Immature natural killer cell (primary cell): ENCODE results near the gene TNFSF9. TPM values are rescaled to one million over a fixed set of nuclear protein-coding genes. Genes with fewer than 3 reads are reported as not detected.
"Not testable (repeated sequence)": the region's sequence is repeated elsewhere in the genome, so short reads cannot be mapped to it uniquely, and the experiment has no call there.

ENCODE experiments used
- DNase-seq, 3 donors: peaks; one replicate each; pipeline ENCODE4 v3.0.0; 2022; ENCODE audit warnings: mixed read lengths in 1 of 3
- H3K27ac Mint-ChIP-seq, 6 donors: one replicate each; pipeline ENCODE4 v1.8.0; 2020; ENCODE audit warnings: mixed read lengths in 6 of 6, mild to moderate bottlenecking in 5 of 6, inconsistent platforms in 4 of 6, moderate library complexity in 3 of 6
- H3K27me3 Mint-ChIP-seq, 3 donors: one replicate each; pipeline ENCODE4 v1.8.0; 2020 to 2021; ENCODE audit warnings: low read depth in 3 of 3, mild to moderate bottlenecking in 3 of 3, mixed read lengths in 3 of 3, moderate library complexity in 3 of 3, inconsistent platforms in 1 of 3
- H3K36me3 Mint-ChIP-seq, 3 donors: one replicate each; pipeline ENCODE4 v1.8.0; 2020; ENCODE audit warnings: mixed read lengths in 3 of 3, inconsistent platforms in 2 of 3, mild to moderate bottlenecking in 2 of 3
- H3K4me1 Mint-ChIP-seq, 2 donors: one replicate each; pipeline ENCODE4 v1.8.0; 2020; ENCODE audit warnings: inconsistent platforms in 2 of 2, mild to moderate bottlenecking in 2 of 2, mixed read lengths in 2 of 2, moderate library complexity in 1 of 2
- H3K4me3 Mint-ChIP-seq, 5 donors: one replicate each; pipeline ENCODE4 v1.8.0; 2020; ENCODE audit warnings: mild to moderate bottlenecking in 5 of 5, mixed read lengths in 5 of 5, inconsistent platforms in 3 of 5, moderate library complexity in 3 of 5
- H3K9me3 Mint-ChIP-seq, 6 donors: one replicate each; pipeline ENCODE4 v1.8.0; 2020; ENCODE audit warnings: mild to moderate bottlenecking in 6 of 6, mixed read lengths in 6 of 6, inconsistent platforms in 4 of 6, moderate library complexity in 3 of 6
- polyA plus RNA-seq, 3 donors: library from polyadenylated mRNA; unstranded; fragments of 300-500 nt; fragmentation: Illumina TruSeq; gene quantifications; one replicate each; pipeline ENCODE4 v1.2.3, GENCODE V29; 2021

Gene TNFSF9
- polyA plus RNA-seq, 3 donors from 2014 or later, result 1.3 to 16.0 (median 5.9) TPM

- Mint-ChIP-seq H3K4me3 (no peak overlapping the region), H3K9me3 (no peaks in the 10 kb centered on the region), H3K4me1 (peaks cover 0 to 2% of the 10 kb centered on the region in 2 donors), H3K27ac (no peak overlapping the region), H3K36me3 (no peaks in the 10 kb centered on the region), H3K27me3 (peaks cover 0 to 5% (median 1%) of the 10 kb centered on the region in 3 donors)
- DNase-seq, result no peak
Observed at GRCh38 chr19:6577476-6578125, 46.8 kb downstream of the TNFSF9 start.

DNA sequence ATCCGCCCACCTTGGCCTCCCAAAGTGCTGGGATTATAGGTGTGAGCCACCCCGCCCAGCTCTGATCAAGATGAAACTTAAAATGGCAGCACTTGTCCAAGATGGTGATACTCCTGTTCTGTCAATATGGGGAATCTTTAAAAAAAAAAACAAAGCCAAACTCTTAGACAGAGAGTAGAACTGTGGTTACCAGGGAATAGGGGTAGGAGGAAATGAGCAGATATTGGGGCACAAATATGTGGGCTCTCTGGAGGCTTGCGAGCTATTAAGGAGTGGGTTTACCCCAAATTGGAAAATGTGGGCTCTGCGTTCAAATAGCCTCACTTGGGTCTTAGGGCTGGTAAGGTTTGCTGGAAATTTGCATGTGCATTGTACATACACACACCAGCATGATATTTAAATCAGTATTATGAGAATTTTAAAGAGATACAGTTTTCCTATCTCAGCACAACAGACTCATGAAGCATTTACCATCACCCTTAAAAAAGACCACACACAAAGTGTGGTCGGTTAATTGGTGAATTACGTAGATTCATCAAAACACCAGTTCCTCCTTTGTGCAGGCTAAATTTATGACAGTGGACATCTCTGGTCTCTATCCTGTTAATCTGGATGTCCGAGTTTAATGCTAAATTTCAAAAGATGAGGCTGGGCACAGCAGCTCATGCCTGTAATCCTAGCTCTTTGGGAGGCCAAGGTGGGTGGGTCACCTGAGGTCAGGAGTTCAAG, 48.8 kb downstream of the TNFSF9 start:
- no peak overlapping the region for H3K27ac Mint-ChIP-seq
- no peak overlapping the region for H3K4me3 Mint-ChIP-seq
- peaks cover 0 to 2% of the 10 kb centered on the region in 2 donors for H3K4me1 Mint-ChIP-seq
- DNase-seq, result no peak
- H3K36me3 Mint-ChIP-seq, result no peaks in the 10 kb centered on the region
- peaks cover 0 to 2% (median 1%) of the 10 kb centered on the region in 3 donors for H3K27me3 Mint-ChIP-seq
- no peaks in the 10 kb centered on the region for H3K9me3 Mint-ChIP-seq

- no peak overlapping the region for H3K27ac Mint-ChIP-seq
- H3K36me3 Mint-ChIP-seq, result no peaks in the 10 kb centered on the region
- peaks cover 0 to 2% of the 10 kb centered on the region in 2 donors for H3K4me1 Mint-ChIP-seq
- H3K9me3 Mint-ChIP-seq, result no peaks in the 10 kb centered on the region
- H3K4me3 Mint-ChIP-seq, result no peak overlapping the region
- peaks cover 1 to 2% (median 1%) of the 10 kb centered on the region in 3 donors for H3K27me3 Mint-ChIP-seq
- DNase-seq, result no peak
Observed at GRCh38 chr19:6580313-6580712, 49.5 kb downstream of the TNFSF9 start.

DNA sequence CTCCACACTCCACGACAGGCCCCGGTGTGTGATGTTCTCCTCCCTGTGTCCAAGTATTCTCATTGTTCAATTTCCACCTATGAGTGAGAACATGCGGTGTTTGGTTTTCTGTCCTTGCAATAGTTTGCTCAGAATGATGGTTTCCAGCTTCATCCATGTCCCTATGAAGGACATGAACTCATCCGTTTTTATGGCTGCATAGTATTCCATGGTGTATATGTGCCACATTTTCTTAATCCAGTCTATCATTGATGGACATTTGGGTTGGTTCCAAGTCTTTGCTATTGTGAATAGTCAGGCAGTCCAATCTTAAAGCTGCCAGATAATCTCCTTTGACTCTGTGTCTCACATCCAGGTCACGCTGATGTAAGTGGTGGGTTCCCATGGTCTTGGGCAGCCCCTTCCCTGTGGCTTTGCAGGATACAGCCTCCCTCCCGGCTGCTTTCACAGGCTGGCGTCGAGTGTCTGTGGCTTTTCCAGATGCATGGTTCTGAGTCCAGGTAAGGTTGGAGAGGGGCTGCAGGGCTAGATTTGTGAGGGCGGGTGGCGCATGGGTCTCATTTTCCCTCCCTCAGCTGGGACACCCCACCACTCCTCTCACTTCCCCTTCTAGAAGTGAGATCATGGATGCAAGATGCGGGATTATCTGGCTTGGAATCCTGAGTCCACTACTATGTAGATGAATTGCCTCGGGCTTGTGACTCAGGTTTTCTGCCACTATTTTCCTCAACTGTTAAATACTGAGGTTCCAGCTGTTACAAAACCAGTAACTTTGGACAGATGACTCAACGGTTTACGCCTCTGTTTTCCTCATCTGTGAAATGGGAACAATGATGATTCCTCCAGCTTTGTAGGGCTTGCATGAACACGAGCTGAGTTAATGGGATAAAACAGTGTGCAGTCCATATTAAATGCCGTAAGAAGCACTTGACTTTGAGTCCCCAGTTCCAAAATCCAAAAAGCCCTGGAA, 52.0 kb downstream of the TNFSF9 start:
- H3K4me1 Mint-ChIP-seq, result peaks cover 11 to 13% of the 10 kb centered on the region in 2 donors
- H3K27ac Mint-ChIP-seq, DNase-seq, H3K4me3 Mint-ChIP-seq, H3K9me3 Mint-ChIP-seq, H3K36me3 Mint-ChIP-seq: not testable (repeated sequence)
- H3K27me3 Mint-ChIP-seq, result peaks cover 6 to 13% (median 8%) of the 10 kb centered on the region in 3 donors

Other genes starting within 250 kb of the TNFSF9 start
- gene ACER1, start 197.4 kb upstream of the TNFSF9 start, polyA plus RNA-seq, result under 1 TPM in 2 of 3 donors, not detected in 1; 0.54 to 0.63 TPM
- gene CLPP, start 169.5 kb upstream of the TNFSF9 start, polyA plus RNA-seq, result 100 to 1,000 TPM; 102 to 184 (median 119) TPM
- gene ALKBH7, start 158.2 kb upstream of the TNFSF9 start, polyA plus RNA-seq, result 10 to 100 TPM; 47.6 to 96.4 (median 51.4) TPM
- under 1 TPM; 0.28 to 0.73 (median 0.65) TPM for gene PSPN, start 155.1 kb upstream of the TNFSF9 start, polyA plus RNA-seq
- 10 to 100 TPM; 11.0 to 29.8 (median 11.5) TPM for gene GTF2F1, start 137.9 kb upstream of the TNFSF9 start, polyA plus RNA-seq
- 10 to 100 TPM in 1 of 3 donors, 1 to 10 TPM in 2; 3.9 to 15.6 (median 9.8) TPM for gene KHSRP, start 106.2 kb upstream of the TNFSF9 start, polyA plus RNA-seq
- not detected for gene SLC25A41, start 97.3 kb upstream of the TNFSF9 start, polyA plus RNA-seq
- gene SLC25A23, start 71.2 kb upstream of the TNFSF9 start, polyA plus RNA-seq, result 10 to 100 TPM in 1 of 3 donors, 1 to 10 TPM in 1, under 1 TPM in 1; 0.61 to 14.7 (median 4.1) TPM
- under 1 TPM in 1 of 3 donors, not detected in 2; 0.39 TPM for gene CRB3, start 66.8 kb upstream of the TNFSF9 start, polyA plus RNA-seq
- gene DENND1C, start 49.2 kb upstream of the TNFSF9 start, polyA plus RNA-seq, result 100 to 1,000 TPM in 1 of 3 donors, 10 to 100 TPM in 2; 29.0 to 120 (median 32.9) TPM
- 1 to 10 TPM in 2 of 3 donors, under 1 TPM in 1; 0.86 to 3.0 (median 1.3) TPM for gene TUBB4A, start 28.7 kb upstream of the TNFSF9 start, polyA plus RNA-seq
- gene CD70, start 60.1 kb downstream of the TNFSF9 start, polyA plus RNA-seq, result under 1 TPM in 2 of 3 donors, not detected in 1; 0.39 to 0.76 TPM
- gene TNFSF14, start 139.1 kb downstream of the TNFSF9 start, polyA plus RNA-seq, result 10 to 100 TPM in 2 of 3 donors, 1 to 10 TPM in 1; 7.3 to 39.0 (median 11.0) TPM
- under 1 TPM in 2 of 3 donors, not detected in 1; 0.09 to 0.78 TPM for gene C3, start 189.6 kb downstream of the TNFSF9 start, polyA plus RNA-seq
- gene GPR108, start 206.6 kb downstream of the TNFSF9 start, polyA plus RNA-seq, result 100 to 1,000 TPM; 127 to 178 (median 160) TPM
- gene TRIP10, start 208.7 kb downstream of the TNFSF9 start, polyA plus RNA-seq, result 1 to 10 TPM in 1 of 3 donors, under 1 TPM in 1, not detected in 1; 0.86 to 1.5 TPM
- gene SH2D3A, start 236.4 kb downstream of the TNFSF9 start, polyA plus RNA-seq, result 10 to 100 TPM in 1 of 3 donors, 1 to 10 TPM in 2; 7.4 to 13.6 (median 7.7) TPM
- 10 to 100 TPM; 19.4 to 44.8 (median 22.8) TPM for gene VAV1, start 241.7 kb downstream of the TNFSF9 start, polyA plus RNA-seq